HG03571 (cell line): ENCODE results near the gene PSMA5.
"Not testable (repeated sequence)": the region's sequence is repeated elsewhere in the genome, so short reads cannot be mapped to it uniquely, and the experiment has no call there.

Experiments used
- ATAC-seq: cut with Tn5 transposase; IDR thresholded peaks from one replicate; pipeline ENCODE4 v1.9.1; 2021; ENCODE audit not compliant: unreplicated experiment

The PSMA5 gene

GRCh38 chr1:109426281-109427170 lies at the start of gene PSMA5:
Gene PSMA5, minus strand, starts transcription at chr1:109426448. Its CDS starts 118 bp downstream, at chr1:109426330.
- peak; percentile 97 for ATAC-seq

DNA sequence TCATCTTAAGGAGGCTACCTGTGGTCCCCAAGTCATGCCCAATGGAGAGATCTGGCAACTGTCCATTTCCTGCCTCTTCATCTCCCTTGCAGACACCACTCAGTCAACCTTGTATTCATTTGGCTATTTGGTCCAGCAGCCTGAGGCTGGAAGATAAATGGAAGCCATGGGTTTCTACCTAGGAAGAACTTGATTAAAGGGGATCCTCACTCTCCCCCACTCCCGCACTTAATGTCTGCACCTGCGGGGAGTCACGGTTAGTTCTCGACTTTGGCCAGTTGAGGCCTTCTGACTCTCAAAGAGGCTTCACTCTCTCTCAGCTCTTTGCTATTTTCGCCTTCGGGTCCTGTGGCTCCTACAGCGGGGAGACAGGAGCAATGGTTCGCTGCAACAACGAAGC lies 49.0 kb upstream of the PSMA5 start:
- no peak for ATAC-seq

DNA sequence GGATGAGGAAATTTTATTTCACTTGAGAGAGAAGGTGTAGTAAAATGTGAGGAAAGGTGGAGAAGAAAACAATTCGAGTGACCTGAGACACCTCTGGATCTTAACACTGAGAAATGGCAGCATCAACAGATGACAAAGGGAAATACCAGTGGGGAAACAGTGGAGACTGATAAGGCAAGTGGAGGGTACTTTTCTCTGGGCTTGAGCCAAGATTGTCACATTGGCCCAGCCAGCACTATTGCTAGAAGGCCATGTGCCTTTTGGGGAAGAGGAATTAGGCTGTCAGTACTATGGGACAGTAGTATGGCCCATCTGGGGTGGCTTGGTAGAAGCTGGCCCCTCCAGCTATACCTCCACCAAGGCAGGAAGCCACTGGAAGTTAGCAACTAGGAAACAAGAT lies 48.4 kb upstream of the PSMA5 start:
- no peak for ATAC-seq

- ATAC-seq, result not testable (repeated sequence)
Observed at GRCh38 chr1:109473284-109474057, 47.2 kb upstream of the PSMA5 start.

DNA sequence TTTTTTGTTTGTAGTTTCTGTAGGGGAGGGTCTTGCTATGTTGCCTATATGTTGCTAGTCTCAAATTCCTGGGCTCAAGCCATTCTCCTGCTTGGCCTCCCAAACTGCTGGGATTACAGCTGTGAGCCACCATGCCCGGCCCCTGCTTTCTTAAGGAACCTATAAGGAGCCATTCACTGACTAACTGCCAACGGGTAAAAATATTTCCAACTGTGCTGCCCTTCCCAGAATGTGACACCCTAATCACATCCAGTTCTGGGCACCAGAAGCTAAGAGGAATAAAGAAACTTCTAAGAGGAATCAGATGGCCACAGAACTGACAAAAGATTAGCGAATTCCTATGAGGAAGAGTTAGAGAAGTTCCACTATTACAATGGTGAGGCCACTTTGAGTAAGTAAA lies 46.5 kb upstream of the PSMA5 start:
- ATAC-seq, result no peak

DNA sequence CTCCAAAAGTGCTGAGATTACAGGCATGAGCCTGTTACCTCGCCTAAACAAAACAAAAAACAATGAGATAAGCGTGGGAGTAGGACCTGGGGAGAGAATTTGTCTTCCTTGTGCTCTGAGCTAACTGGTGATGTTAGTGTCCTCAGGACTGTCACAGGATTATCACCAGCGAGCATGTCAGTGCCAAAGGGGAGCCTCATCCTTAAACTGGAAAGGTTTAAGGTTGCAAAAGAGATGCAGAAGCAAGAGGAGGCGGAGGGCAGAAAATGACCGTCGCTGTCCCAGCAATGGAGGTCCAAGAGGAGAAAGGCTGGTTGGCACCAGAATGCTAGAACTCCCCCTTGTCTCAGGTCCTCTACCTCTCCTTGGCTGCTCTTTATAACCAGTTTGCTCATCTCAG lies 44.0 kb upstream of the PSMA5 start:
- no peak for ATAC-seq

- ATAC-seq, result no peak
Observed at GRCh38 chr1:109468903-109469302, 42.7 kb upstream of the PSMA5 start.

DNA sequence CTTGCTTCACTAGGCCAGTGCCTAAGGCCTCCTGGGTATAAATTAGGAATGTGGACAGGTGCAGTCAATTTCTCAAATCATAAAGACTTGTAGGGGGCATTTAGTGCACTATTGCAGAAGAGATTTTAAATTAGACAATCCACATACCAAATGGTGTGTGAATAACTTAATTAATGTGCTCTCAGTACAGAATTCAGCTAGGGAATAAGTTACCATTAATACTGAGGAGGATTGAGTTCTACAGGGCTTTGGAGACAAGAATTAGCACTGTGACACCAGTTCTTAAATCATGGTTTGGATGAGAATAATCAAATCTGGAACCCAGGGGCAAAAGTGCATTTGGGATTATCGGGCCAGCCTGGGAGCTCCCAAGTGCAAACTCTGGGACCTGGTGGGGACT lies 41.8 kb upstream of the PSMA5 start:
- ATAC-seq, result no peak

DNA sequence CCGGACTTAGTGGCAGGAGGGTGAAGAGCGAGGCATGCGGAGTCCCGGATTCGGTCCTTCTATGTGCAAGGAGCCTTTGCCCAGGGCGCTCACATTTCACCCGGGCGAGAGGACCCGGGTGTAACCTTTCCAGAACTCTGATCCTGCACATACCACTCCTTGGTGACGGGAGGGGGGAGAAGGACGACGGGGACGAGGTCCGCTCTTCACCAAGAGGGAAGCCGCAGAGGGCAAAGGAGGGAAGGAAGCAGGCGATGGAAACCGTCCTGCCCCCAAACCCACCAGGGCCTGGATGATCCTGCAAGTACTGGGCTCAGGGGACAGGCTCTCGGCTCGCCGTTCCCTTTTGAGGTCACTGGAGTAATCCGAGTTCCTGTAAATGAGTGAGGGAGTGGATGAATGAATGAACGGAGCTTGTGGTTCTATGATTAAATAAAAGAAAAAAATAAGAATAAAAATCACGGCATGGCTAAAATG lies 41.1 kb upstream of the PSMA5 start:
- ATAC-seq, result no peak

- ATAC-seq, result no peak
Observed at GRCh38 chr1:109466452-109467300, 40.4 kb upstream of the PSMA5 start, which contains the start of gene SYPL2. Gene SYPL2, plus strand, starts transcription at chr1:109466546. Its CDS starts 298 bp downstream, at chr1:109466844.

DNA sequence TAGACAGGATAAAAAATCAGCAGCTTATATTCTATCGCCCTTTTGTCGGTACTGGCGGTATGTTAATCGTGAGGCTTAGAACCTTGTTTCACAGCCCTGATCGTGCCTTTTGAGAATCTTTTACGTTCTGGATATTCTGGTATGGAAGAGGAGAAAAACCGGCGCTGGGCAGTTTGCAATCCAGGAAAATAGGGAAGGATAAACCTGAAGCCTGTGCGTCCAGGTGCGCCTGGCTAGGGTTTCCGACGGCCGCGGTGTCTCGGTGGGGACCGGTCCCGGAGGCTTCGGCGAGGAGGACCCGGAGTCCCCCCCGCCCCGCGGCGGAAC lies 39.8 kb upstream of the PSMA5 start:
- no peak for ATAC-seq

- no peak for ATAC-seq
Observed at GRCh38 chr1:109457819-109458218, 31.6 kb upstream of the PSMA5 start.

DNA sequence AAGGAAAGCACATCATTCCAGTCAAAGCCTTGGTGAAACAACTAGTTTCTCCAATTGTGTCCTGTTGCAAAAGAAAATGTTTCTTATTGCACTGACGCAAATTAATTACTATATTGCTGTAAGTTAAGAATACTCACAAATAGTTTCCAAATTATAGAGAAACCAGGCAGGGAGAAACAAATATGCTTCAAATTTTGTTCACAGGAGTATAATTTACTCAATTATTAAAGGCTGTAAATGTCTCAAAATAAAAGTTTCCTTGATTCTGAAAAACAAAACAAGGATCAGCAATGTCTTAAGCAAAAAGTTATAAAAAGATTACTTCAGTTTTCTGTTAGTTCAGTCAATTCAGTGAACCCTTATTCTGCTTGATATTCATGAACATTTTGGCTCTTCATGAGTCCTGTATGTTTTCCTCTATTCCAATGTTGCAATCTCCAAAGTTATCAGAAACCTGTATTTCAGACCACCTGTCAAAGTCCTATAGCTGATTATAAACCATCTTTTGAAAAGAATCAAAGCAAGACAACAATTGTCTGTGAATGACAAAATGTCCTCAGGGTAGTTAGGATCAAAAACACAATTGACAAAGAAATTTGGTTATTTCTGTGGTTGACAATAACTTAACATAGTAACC lies 28.4 kb upstream of the PSMA5 start:
- no peak for ATAC-seq

GRCh38 chr1:109447524-109447923 lies 21.3 kb upstream of the PSMA5 start:
- no peak for ATAC-seq

DNA sequence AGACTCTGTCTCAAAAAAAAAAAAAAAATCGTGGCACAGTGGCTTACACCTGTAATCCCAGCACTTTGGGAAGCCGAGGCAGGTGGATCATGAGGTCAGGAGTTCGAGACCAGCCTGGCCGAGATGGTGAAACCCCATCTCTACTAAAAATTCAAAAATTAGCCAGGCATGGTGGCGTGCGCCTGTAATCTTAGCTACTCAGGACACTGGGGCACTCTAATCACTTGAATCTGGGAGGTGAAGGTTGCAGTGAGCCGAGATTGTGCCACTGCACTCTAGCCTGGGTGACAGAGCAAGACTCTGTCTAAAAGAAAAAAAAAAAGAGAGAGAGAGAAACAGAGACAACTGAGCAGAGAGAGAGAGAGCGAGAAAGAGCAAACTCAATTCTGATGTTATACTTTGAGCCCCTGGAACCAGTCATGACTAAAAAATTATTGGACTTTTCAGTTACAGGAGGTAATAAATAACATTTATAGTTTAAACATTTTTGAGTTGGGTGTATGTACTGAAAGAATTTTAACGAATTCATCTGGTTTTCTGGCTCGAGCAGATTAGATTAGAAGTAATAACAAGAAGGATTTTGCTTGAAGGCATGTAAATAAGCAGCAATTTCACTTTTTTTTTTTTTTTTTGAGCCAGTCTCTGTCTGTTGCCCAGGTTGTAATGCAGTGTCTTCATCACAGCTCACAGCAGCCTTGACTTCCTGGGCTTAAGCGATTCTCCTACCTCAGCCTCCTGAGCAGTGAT lies 19.9 kb upstream of the PSMA5 start:
- ATAC-seq, result not testable (repeated sequence)

GRCh38 chr1:109444346-109444745 lies 18.1 kb upstream of the PSMA5 start:
- ATAC-seq, result no peak

DNA sequence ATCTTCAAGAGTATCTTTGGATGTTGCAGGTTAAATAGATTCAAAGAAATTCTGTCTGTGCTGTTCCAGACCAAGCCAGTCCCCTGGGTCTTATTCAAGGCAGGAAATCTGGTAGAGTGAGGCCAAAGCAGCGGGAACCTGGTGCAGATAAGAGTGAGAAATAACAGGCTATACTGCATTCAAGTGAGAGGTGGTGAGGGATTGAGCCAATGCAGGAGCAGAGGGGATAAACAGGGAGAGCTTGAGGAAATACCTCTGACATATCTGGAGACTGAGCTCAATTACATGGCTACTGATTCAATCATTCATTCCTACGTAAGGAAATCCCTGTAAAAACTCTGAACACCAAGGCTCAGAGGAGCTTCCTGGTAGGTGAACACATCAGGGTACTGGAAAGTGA lies 17.2 kb upstream of the PSMA5 start:
- no peak for ATAC-seq

DNA sequence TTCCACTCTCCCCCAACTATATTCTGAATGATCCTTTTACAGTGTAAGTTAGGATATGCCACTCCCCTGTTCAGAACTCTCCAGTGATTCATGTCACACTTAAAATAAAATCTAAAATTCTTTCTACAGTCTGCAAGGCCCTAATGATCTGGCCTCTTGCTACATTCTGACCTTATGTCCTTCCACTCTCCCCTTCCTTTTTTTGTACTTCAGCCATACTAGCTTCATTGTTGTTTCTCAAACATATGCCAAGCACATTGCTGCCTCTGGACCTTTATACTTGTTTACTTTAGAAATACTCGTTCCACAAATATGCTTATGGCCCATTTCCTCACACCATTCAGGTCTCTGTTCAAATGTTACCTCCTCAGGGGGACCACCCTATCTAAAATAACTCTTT lies 14.8 kb upstream of the PSMA5 start:
- ATAC-seq, result no peak

DNA sequence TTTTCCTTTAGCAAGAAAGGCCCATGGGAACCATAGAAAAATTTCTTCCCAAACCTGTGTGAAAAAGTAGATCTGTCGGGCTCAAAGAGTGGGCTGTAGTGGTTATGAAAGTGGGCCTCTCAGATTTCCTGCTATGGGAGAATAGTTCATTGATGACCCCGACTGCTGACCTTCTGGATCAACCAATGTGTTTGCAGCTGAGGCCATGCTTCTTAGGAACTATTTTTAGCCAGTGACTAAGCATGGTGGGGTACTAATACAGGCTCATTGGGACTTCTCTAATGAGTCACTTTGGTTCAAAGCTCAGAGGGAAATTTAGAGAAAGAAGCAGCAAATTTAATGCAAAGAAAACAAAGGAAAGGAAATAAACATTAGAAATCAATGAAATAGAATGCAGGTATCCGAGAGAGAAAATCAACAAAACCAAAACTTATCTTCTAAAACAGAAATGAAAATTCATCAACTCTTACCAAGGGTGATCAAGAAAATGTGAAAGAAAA lies 12.6 kb upstream of the PSMA5 start:
- no peak for ATAC-seq

DNA sequence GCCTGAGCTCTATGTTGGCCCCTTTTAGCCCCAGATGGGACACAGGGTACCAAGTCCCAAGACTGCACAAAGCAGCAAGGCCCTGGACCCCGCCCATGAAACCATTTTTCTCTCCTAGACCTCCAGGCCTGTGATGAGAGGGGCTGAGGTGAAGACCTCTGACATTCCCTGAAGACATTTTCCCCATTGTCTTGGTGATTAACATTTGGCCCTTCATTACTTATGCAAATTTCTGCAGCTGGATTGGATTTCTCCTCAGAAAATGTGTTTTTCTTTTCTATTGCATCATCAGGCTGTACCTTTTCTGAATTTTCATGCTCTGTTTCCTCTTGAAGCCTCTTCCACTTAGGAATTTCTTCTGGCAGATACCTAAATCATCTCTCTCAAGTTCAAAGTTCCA lies 8.2 kb upstream of the PSMA5 start:
- ATAC-seq, result no peak
